ENCODE results near the gene ST14. TPM values are rescaled to one million over a fixed set of nuclear protein-coding genes. Genes with fewer than 3 reads are reported as not detected.

The ST14 gene
- total RNA-seq, 1 donor from 2014 or later: 43.2 TPM

GRCh38 chr11:130187096-130187495, 27.5 kb downstream of the ST14 start:
- no peak overlapping the region for H3K27ac ChIP-seq
- H3K4me1 ChIP-seq: peaks cover 4% of the 10 kb centered on the region
- no peaks in the 10 kb centered on the region for H3K36me3 ChIP-seq
- DNase-seq (ENCODE audit: extremely low spot score in 2 of 2): no peak
- no peak overlapping the region for H3K4me3 ChIP-seq
- no peaks in the 10 kb centered on the region for H3K9me3 ChIP-seq
- TF ChIP-seq POLR2A (IDR thresholded peaks at IDR 0.05) (no peak), POLR2AphosphoS5 (IDR thresholded peaks at IDR 0.05; ENCODE audit: insufficient read depth in 1 of 2, low read depth in 1 of 2) (no peak), CTCF (IDR thresholded peaks at IDR 0.05) (no peak)
- no peaks in the 10 kb centered on the region for H3K27me3 ChIP-seq
- intact Hi-C loops (cut with DNase I): no loop called here

DNA sequence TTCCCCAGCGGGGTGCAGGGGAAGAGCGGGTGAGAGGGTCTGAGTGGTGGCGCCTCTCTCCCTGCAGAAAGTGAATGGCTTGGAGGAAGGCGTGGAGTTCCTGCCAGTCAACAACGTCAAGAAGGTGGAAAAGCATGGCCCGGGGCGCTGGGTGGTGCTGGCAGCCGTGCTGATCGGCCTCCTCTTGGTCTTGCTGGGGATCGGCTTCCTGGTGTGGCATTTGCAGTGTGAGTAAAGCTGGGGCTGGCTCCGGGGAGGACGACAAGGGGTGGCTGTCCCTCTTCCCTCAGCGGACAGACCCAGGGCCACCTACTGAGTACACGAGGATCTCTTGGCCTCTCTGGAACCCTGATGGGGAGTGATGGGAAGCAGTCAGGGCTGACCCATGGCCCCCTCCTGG, 28.5 kb downstream of the ST14 start:
- H3K4me3 ChIP-seq: no peak overlapping the region
- DNase-seq (ENCODE audit: extremely low spot score in 2 of 2): no peak

GRCh38 chr11:130188585-130189347, 29.2 kb downstream of the ST14 start:
- H3K4me3 ChIP-seq: no peak overlapping the region
- no peaks in the 10 kb centered on the region for H3K27me3 ChIP-seq
- intact Hi-C loops (cut with DNase I): no loop called here
- no peaks in the 10 kb centered on the region for H3K4me1 ChIP-seq
- H3K36me3 ChIP-seq: no peaks in the 10 kb centered on the region
- no peak overlapping the region for H3K27ac ChIP-seq
- no peak for DNase-seq (ENCODE audit: extremely low spot score in 2 of 2)
- H3K9me3 ChIP-seq: no peaks in the 10 kb centered on the region
- TF ChIP-seq CTCF (IDR thresholded peaks at IDR 0.05) (no peak), POLR2AphosphoS5 (IDR thresholded peaks at IDR 0.05; ENCODE audit: insufficient read depth in 1 of 2, low read depth in 1 of 2) (no peak), POLR2A (IDR thresholded peaks at IDR 0.05) (no peak)

More for the DNA sequence above, 28.5 kb downstream of the ST14 start:
- Histone ChIP-seq H3K4me1 (no peaks in the 10 kb centered on the region), H3K27me3 (no peaks in the 10 kb centered on the region), H3K36me3 (no peaks in the 10 kb centered on the region), H3K27ac (no peak overlapping the region), H3K9me3 (no peaks in the 10 kb centered on the region)
- no peak for TF ChIP-seq CTCF (IDR thresholded peaks at IDR 0.05)
- no peak for TF ChIP-seq POLR2AphosphoS5 (IDR thresholded peaks at IDR 0.05; ENCODE audit: insufficient read depth in 1 of 2, low read depth in 1 of 2)
- TF ChIP-seq POLR2A (IDR thresholded peaks at IDR 0.05): no peak
- intact Hi-C loops (cut with DNase I): no loop called here

DNA sequence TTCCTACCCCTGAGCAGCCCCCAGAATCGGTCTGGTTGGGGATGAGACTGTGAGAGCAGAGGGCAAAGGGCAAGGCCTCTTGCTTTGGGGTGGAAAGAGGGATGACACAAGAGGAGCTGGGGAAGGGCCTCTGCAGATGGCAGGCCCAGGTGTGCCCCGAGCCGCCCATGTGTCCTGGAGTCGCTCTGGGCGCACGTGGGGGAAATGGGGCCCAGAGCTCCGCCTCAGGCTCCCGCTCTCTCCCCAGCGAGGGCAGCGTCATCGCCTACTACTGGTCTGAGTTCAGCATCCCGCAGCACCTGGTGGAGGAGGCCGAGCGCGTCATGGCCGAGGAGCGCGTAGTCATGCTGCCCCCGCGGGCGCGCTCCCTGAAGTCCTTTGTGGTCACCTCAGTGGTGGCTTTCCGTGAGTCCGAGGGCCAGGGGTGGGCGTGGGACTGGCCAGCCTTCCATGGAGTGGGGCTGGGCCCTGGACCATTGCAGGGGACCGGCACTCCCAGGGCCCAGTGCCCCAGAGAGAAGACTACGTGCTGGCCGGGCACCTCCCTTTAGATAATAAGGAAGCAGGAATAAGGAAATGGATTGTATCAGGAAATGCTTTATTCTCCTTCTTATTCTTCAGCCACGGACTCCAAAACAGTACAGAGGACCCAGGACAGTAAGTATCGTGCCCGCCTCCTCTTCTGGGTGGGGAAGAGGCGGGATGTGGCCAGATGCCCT, 30.1 kb downstream of the ST14 start:
- Histone ChIP-seq H3K27me3 (no peaks in the 10 kb centered on the region), H3K9me3 (no peaks in the 10 kb centered on the region), H3K36me3 (no peaks in the 10 kb centered on the region), H3K4me3 (no peak overlapping the region), H3K4me1 (no peaks in the 10 kb centered on the region), H3K27ac (no peak overlapping the region)
- no peak for DNase-seq (ENCODE audit: extremely low spot score in 2 of 2)
- intact Hi-C loops (cut with DNase I): no loop called here
- TF ChIP-seq CTCF (IDR thresholded peaks at IDR 0.05): no peak
- no peak for TF ChIP-seq POLR2A (IDR thresholded peaks at IDR 0.05)
- TF ChIP-seq POLR2AphosphoS5 (IDR thresholded peaks at IDR 0.05; ENCODE audit: insufficient read depth in 1 of 2, low read depth in 1 of 2): no peak

All from vagina (tissue), 2 donors.